ENCODE measurements around the gene RYK.

- TF ChIP-seq EZH2 (IDR thresholded peaks at IDR 0.05; ENCODE audit: low read length) (no peak), CTCF (optimal IDR thresholded peaks at IDR 0.05 in 1 of 3, IDR thresholded peaks at IDR 0.05 in 1 of 3, conservative IDR thresholded peaks at IDR 0.05 in 1 of 3; ENCODE audit: extremely low read depth in 1 of 3, insufficient read depth in 2 of 3, low read length in 3 of 3) (no peak)
Observed at GRCh38 chr3:134236505-134237170, 14.0 kb downstream of the RYK start.
